Fibroblast of lung (primary cell): Measurements from ENCODE around the gene GLYATL2. TPM values are rescaled to one million over a fixed set of nuclear protein-coding genes. Genes with fewer than 3 reads are reported as not detected.

Experiments used
- DNase-seq, 2 donors: peaks; one replicate each; pipeline versions ENCODE4 v3.0.0 to v3.0.0-alpha.2; 2010; ENCODE audit warnings: low read depth in 2 of 2
- H2AFZ ChIP-seq: 2 replicates; pipeline ENCODE4 v1.5.1; 2012; ENCODE audit warnings: low read length, control low read depth, inconsistent platforms
- H3K27ac ChIP-seq: 2 replicates; pipeline ENCODE4 v1.5.1; 2011; ENCODE audit warnings: low read length, control low read depth; ENCODE audit not compliant: insufficient read depth
- H3K27me3 ChIP-seq: 2 replicates; pipeline ENCODE4 v1.5.1; 2011; ENCODE audit warnings: mild to moderate bottlenecking, low read length; ENCODE audit not compliant: control insufficient read depth, insufficient read depth
- H3K36me3 ChIP-seq: 2 replicates; pipeline ENCODE4 v1.5.1; 2011; ENCODE audit warnings: low read length; ENCODE audit not compliant: control insufficient read depth, insufficient read depth
- H3K4me1 ChIP-seq: 2 replicates; pipeline ENCODE4 v1.5.1; 2011; ENCODE audit warnings: low read length; ENCODE audit not compliant: control insufficient read depth, insufficient read depth; ENCODE audit errors: extremely low read depth
- H3K4me2 ChIP-seq: 2 replicates; pipeline ENCODE4 v1.5.1; 2011; ENCODE audit warnings: low read length, control low read depth; ENCODE audit not compliant: insufficient read depth; ENCODE audit errors: extremely low read depth
- H3K4me3 ChIP-seq, 4 experiments: fragments of 200-600 bp in 1 of 4; sonication (generic) in 1 of 4; replicated peaks in 1 of 4; 2 replicates each; pipeline ENCODE4 v1.5.1; 2011 to 2016; ENCODE audit warnings: low read length in 4 of 4, low read depth in 3 of 4, mild to moderate bottlenecking in 3 of 4, control low read depth in 2 of 4, inconsistent platforms in 1 of 4, mixed read lengths in 1 of 4; ENCODE audit not compliant: insufficient read depth in 1 of 4; ENCODE audit errors: control extremely low read depth in 1 of 4
- H3K79me2 ChIP-seq: 2 replicates; pipeline ENCODE4 v1.5.1; 2012; ENCODE audit warnings: mild to moderate bottlenecking, low read length, inconsistent platforms; ENCODE audit not compliant: control insufficient read depth, insufficient read depth
- H3K9ac ChIP-seq: 2 replicates; pipeline ENCODE4 v1.5.1; 2011; ENCODE audit warnings: mild to moderate bottlenecking, low read length, control low read depth; ENCODE audit not compliant: insufficient read depth
- H3K9me3 ChIP-seq: 2 replicates; pipeline ENCODE4 v1.5.1; 2012; ENCODE audit warnings: low read depth, low read length; ENCODE audit not compliant: control insufficient read depth, insufficient read depth
- H4K20me1 ChIP-seq: 2 replicates; pipeline ENCODE4 v1.5.1; 2011; ENCODE audit warnings: low read length; ENCODE audit not compliant: control insufficient read depth, insufficient read depth; ENCODE audit errors: extremely low read depth
- CTCF ChIP-seq, 2 donors: IDR thresholded peaks in 1 of 2; conservative IDR thresholded peaks in 1 of 2; 1 replicate in 1 of 2; 2 replicates in 1 of 2; pipeline ENCODE4 v1.5.1; 2011 to 2012; ENCODE audit warnings: low read length in 2 of 2, control low read depth in 1 of 2, inconsistent platforms in 1 of 2, low read depth in 1 of 2, mild to moderate bottlenecking in 1 of 2
- EZH2 ChIP-seq: IDR thresholded peaks from 2 replicates; pipeline ENCODE4 v1.5.1; 2012; ENCODE audit warnings: low read length, control low read depth, mild to moderate bottlenecking; ENCODE audit errors: missing control alignments
- polyA plus RNA-seq, 2 donors: library from polyadenylated mRNA; depleted of rRNA in 1 of 2; stranded (reverse) in 1 of 2; unstranded in 1 of 2; fragments of >200 nt; gene quantifications; 2 replicates each; pipeline ENCODE4 v1.2.1, GENCODE V29; 2011 to 2012; ENCODE audit warnings: missing spikeins in 1 of 2
- total RNA-seq: library from RNA; depleted of rRNA; stranded (reverse); fragments of >200 nt; gene quantifications from 2 replicates; pipeline ENCODE4 v1.2.1, GENCODE V29; 2014

The GLYATL2 gene
- total and polyA plus RNA-seq, 2 donors (not counting 1 experiment from before 2014, with no cell fraction given): 1.3 to 2.0 TPM

GRCh38 chr11:58788355-58789023, 56.0 kb downstream of the GLYATL2 start:
- DNase-seq: peak; percentile 38
- H3K27ac ChIP-seq: no peak overlapping the region

GRCh38 chr11:58787903-58788302, 56.6 kb downstream of the GLYATL2 start:
- H3K9me3 ChIP-seq: no peaks in the 10 kb centered on the region
- H4K20me1 ChIP-seq: no peaks in the 10 kb centered on the region
- no peak overlapping the region for H3K27ac ChIP-seq
- H3K4me1 ChIP-seq: no peaks in the 10 kb centered on the region
- H3K4me3 ChIP-seq: no peak overlapping the region
- H3K4me2 ChIP-seq: no peak overlapping the region
- no peak overlapping the region for H3K9ac ChIP-seq
- no peaks in the 10 kb centered on the region for H3K79me2 ChIP-seq
- no peaks in the 10 kb centered on the region for H3K27me3 ChIP-seq
- no peak overlapping the region for H2AFZ ChIP-seq
- no peak for TF ChIP-seq CTCF (conservative IDR thresholded peaks at IDR 0.05 in 1 of 2, IDR thresholded peaks at IDR 0.05 in 1 of 2; ENCODE audit: low read depth in 1 of 2, low read length in 2 of 2)
- no peak for TF ChIP-seq EZH2
- DNase-seq: peak in 1 of 2 donors; percentile 14
- H3K36me3 ChIP-seq: no peaks in the 10 kb centered on the region

More at GRCh38 chr11:58788355-58789023, 56.0 kb downstream of the GLYATL2 start:
- Histone ChIP-seq H3K79me2 (no peaks in the 10 kb centered on the region), H3K4me2 (no peak overlapping the region), H4K20me1 (no peaks in the 10 kb centered on the region), H3K9me3 (no peaks in the 10 kb centered on the region), H3K9ac (no peak overlapping the region), H3K27me3 (no peaks in the 10 kb centered on the region), H3K4me3 (no peak overlapping the region), H3K4me1 (no peaks in the 10 kb centered on the region), H3K36me3 (no peaks in the 10 kb centered on the region), H2AFZ (no peak overlapping the region)
- TF ChIP-seq EZH2 (no peak), CTCF (conservative IDR thresholded peaks at IDR 0.05 in 1 of 2, IDR thresholded peaks at IDR 0.05 in 1 of 2; ENCODE audit: low read depth in 1 of 2, low read length in 2 of 2) (peak; percentile 66 to 74)

GRCh38 chr11:58786693-58787092, 57.8 kb downstream of the GLYATL2 start:
- no peak overlapping the region for H3K9ac ChIP-seq
- H3K4me1 ChIP-seq: no peaks in the 10 kb centered on the region
- H3K36me3 ChIP-seq: no peaks in the 10 kb centered on the region
- no peaks in the 10 kb centered on the region for H4K20me1 ChIP-seq
- H3K4me3 ChIP-seq: no peak overlapping the region
- no peaks in the 10 kb centered on the region for H3K27me3 ChIP-seq
- no peak for TF ChIP-seq EZH2
- TF ChIP-seq CTCF (conservative IDR thresholded peaks at IDR 0.05 in 1 of 2, IDR thresholded peaks at IDR 0.05 in 1 of 2; ENCODE audit: low read depth in 1 of 2, low read length in 2 of 2): no peak
- DNase-seq: no peak
- no peak overlapping the region for H3K4me2 ChIP-seq
- no peak overlapping the region for H3K27ac ChIP-seq
- no peaks in the 10 kb centered on the region for H3K79me2 ChIP-seq
- H2AFZ ChIP-seq: no peak overlapping the region
- H3K9me3 ChIP-seq: no peaks in the 10 kb centered on the region
